HEK293 (cell line): ENCODE measurements around the gene CTXN3.

ENCODE experiments used
- CTCF ChIA-PET: fragments of 350-600 bp; formaldehyde crosslinking; extraction: SDS; loops from one replicate; lab custom pipeline; 2021; ENCODE audit warnings: antibody characterized with exemption; lab: Yijun Ruan, JAX
- POLR2A ChIA-PET: fragments of 300-600 bp; formaldehyde crosslinking; extraction: SDS; loops from one replicate; lab custom pipeline; 2020; ENCODE audit warnings: antibody characterized with exemption, inconsistent platforms; lab: Yijun Ruan, JAX
- H3K27ac ChIP-seq: fragments of 200-500 bp; sonication (Bioruptor generic); 2 replicates; pipeline ENCODE4 v1.5.1; 2014; ENCODE audit warnings: low read depth, low read length, control low read depth, inconsistent platforms; ENCODE audit errors: extremely low read depth
- H3K36me3 ChIP-seq, 2 experiments: fragments of 200-500 bp in 1 of 2; sonication (Bioruptor generic) in 1 of 2; 1 replicate in 1 of 2; 2 replicates in 1 of 2; pipeline ENCODE4 v1.5.1; 2014 to 2017; ENCODE audit warnings: inconsistent platforms in 2 of 2, low read length in 2 of 2; ENCODE audit not compliant: control insufficient read depth in 2 of 2, insufficient read depth in 1 of 2
- H3K4me1 ChIP-seq: fragments of 200-500 bp; sonication (Bioruptor generic); 2 replicates; pipeline ENCODE4 v1.5.1; 2014; ENCODE audit warnings: mild to moderate bottlenecking, low read length, inconsistent platforms; ENCODE audit not compliant: control insufficient read depth, insufficient read depth
- H3K4me3 ChIP-seq: 2 replicates; pipeline ENCODE4 v1.5.1; 2011; ENCODE audit warnings: low read depth, mild to moderate bottlenecking, control low read depth, low read length, moderate library complexity
- H3K9me3 ChIP-seq: fragments of 200-500 bp; sonication (Bioruptor generic); 2 replicates; pipeline ENCODE4 v1.5.1; 2014; ENCODE audit warnings: low read depth, low read length, inconsistent platforms; ENCODE audit not compliant: control insufficient read depth, insufficient read depth
- BCL11A ChIP-seq: fragments of 450-650 bp; formaldehyde crosslinking; IDR thresholded peaks from 2 replicates; pipeline ENCODE4 v1.5.1; 2016; ENCODE audit warnings: low read depth, missing biosample characterization, missing genetic modification characterization
- ELK4 ChIP-seq: IDR thresholded peaks from 2 replicates; pipeline ENCODE4 v1.6.1; 2011; ENCODE audit warnings: mild to moderate bottlenecking, low read depth, low read length, borderline replicate concordance
- GFI1B ChIP-seq: fragments of 450-650 bp; formaldehyde crosslinking; IDR thresholded peaks from 2 replicates; pipeline ENCODE4 v1.5.1; 2016; ENCODE audit warnings: missing biosample characterization, missing genetic modification characterization
- HOXA7 ChIP-seq: sonication (generic); formaldehyde crosslinking; IDR thresholded peaks from 2 replicates; pipeline ENCODE4 v1.8.1; 2022; ENCODE audit warnings: missing genetic modification reagents, borderline replicate concordance
- IKZF3 ChIP-seq: fragments of 450-650 bp; IDR thresholded peaks from 2 replicates; pipeline ENCODE4 v1.5.0; 2018; ENCODE audit warnings: missing biosample characterization, mild to moderate bottlenecking, missing genetic modification characterization, moderate library complexity
- ZBTB20 ChIP-seq: fragments of 450-650 bp; formaldehyde crosslinking; IDR thresholded peaks from 2 replicates; pipeline ENCODE4 v1.5.1; 2016; ENCODE audit warnings: missing biosample characterization, missing genetic modification characterization
- ZBTB6 ChIP-seq: fragments of 450-650 bp; formaldehyde crosslinking; IDR thresholded peaks from 2 replicates; pipeline ENCODE4 v1.5.1; 2017; ENCODE audit warnings: missing biosample characterization, missing genetic modification characterization
- ZNF10 ChIP-seq: fragments of 450-650 bp; formaldehyde crosslinking; IDR thresholded peaks from 2 replicates; pipeline ENCODE4 v1.5.1; 2017; ENCODE audit warnings: missing biosample characterization, missing genetic modification characterization
- ZNF138 ChIP-seq: fragments of 450-650 bp; formaldehyde crosslinking; IDR thresholded peaks from 2 replicates; pipeline ENCODE4 v1.5.1; 2016; ENCODE audit warnings: missing biosample characterization, missing genetic modification characterization, borderline replicate concordance
- ZNF146 ChIP-seq: fragments of 450-650 bp; formaldehyde crosslinking; IDR thresholded peaks from 2 replicates; pipeline ENCODE4 v1.5.1; 2016; ENCODE audit warnings: missing biosample characterization, missing genetic modification characterization
- ZNF211 ChIP-seq: fragments of 450-650 bp; formaldehyde crosslinking; IDR thresholded peaks from 2 replicates; pipeline ENCODE4 v1.5.1; 2016; ENCODE audit warnings: low read depth, missing biosample characterization, missing genetic modification characterization
- ZNF26 ChIP-seq: fragments of 450-650 bp; formaldehyde crosslinking; IDR thresholded peaks from 2 replicates; pipeline ENCODE4 v1.5.1; 2016; ENCODE audit warnings: missing biosample characterization, missing genetic modification characterization
- ZNF350 ChIP-seq: fragments of 450-650 bp; formaldehyde crosslinking; IDR thresholded peaks from 2 replicates; pipeline ENCODE4 v1.5.0; 2017; ENCODE audit warnings: missing biosample characterization, mild to moderate bottlenecking, missing genetic modification characterization
- ZNF362 ChIP-seq: fragments of 450-650 bp; formaldehyde crosslinking; IDR thresholded peaks from 2 replicates; pipeline ENCODE4 v1.5.1; 2016; ENCODE audit warnings: missing biosample characterization, missing genetic modification characterization
- ZNF488 ChIP-seq: fragments of 450-650 bp; formaldehyde crosslinking; IDR thresholded peaks from 2 replicates; pipeline ENCODE4 v1.5.1; 2016; ENCODE audit warnings: missing biosample characterization, missing genetic modification characterization
- ZNF518A ChIP-seq: fragments of 450-650 bp; formaldehyde crosslinking; conservative IDR thresholded peaks from 2 replicates; pipeline ENCODE4 v1.5.1; 2016; ENCODE audit warnings: low read depth, missing biosample characterization, missing genetic modification characterization
- ZNF521 ChIP-seq: fragments of 450-650 bp; formaldehyde crosslinking; IDR thresholded peaks from 2 replicates; pipeline ENCODE4 v1.5.1; 2017; ENCODE audit warnings: missing biosample characterization, mild to moderate bottlenecking, missing genetic modification characterization
- ZNF704 ChIP-seq: fragments of 450-650 bp; formaldehyde crosslinking; IDR thresholded peaks from 2 replicates; pipeline ENCODE4 v1.5.1; 2016; ENCODE audit warnings: missing biosample characterization, missing genetic modification characterization
- ZNF837 ChIP-seq: fragments of 450-650 bp; formaldehyde crosslinking; IDR thresholded peaks from 2 replicates; pipeline ENCODE4 v1.5.1; 2016; ENCODE audit warnings: missing biosample characterization, missing genetic modification characterization

CTXN3 gene

GRCh38 chr5:127609957-127610356 is 38.9 kb upstream of the CTXN3 start:
- Histone ChIP-seq H3K9me3 (no peaks in the 10 kb centered on the region), H3K36me3 (no peaks in the 10 kb centered on the region), H3K4me3 (no peak overlapping the region), H3K27ac (no peak overlapping the region), H3K4me1 (no peaks in the 10 kb centered on the region)
- POLR2A ChIA-PET, result no interaction called here
- CTCF ChIA-PET, result interaction anchor here (0.6 kb wide), 2 partner anchors 14 to 17 kb away, joined by 3 read pairs; no protein-coding TSS in a partner anchor
- TF ChIP-seq ZNF211, result no peak

- CTCF ChIA-PET, result interaction anchor here (0.6 to 0.7 kb wide), 2 partner anchors 59 to 431 kb away, joined by 3 read pairs; no protein-coding TSS in a partner anchor
- no peaks in the 10 kb centered on the region for H3K9me3 ChIP-seq
- no peak for TF ChIP-seq ZBTB6 (tag by site-specific recombination)
- TF ChIP-seq ZNF837 (tag by site-specific recombination), result no peak
- no peak for TF ChIP-seq ZNF146 (tag by site-specific recombination)
- TF ChIP-seq ZNF350 (tag by site-specific recombination), result no peak
- TF ChIP-seq BCL11A, result no peak
- TF ChIP-seq ELK4, result no peak
- TF ChIP-seq IKZF3, result no peak
- no peak for TF ChIP-seq GFI1B
- no peak for TF ChIP-seq ZBTB20 (tag by site-specific recombination)
- TF ChIP-seq ZNF521, result no peak
- no peak for TF ChIP-seq ZNF704
- TF ChIP-seq ZNF488 (tag by site-specific recombination), result no peak
- no peak for TF ChIP-seq ZNF518A
- no peak for TF ChIP-seq ZNF26 (tag by site-specific recombination)
- no peak for TF ChIP-seq HOXA7 (CRISPR knock-in tag)
- no peak for TF ChIP-seq ZNF138 (tag by site-specific recombination)
- TF ChIP-seq ZNF10 (tag by site-specific recombination), result no peak
- TF ChIP-seq ZNF362 (tag by site-specific recombination), result no peak
These were observed 36.3 kb upstream of the CTXN3 start for GRCh38 chr5:127612441-127613141.

More at GRCh38 chr5:127612441-127613141, 36.3 kb upstream of the CTXN3 start:
- H3K4me3 ChIP-seq, result no peak overlapping the region
- POLR2A ChIA-PET, result interaction anchor here (0.6 kb wide), 1 partner anchor 89 kb away, joined by 3 read pairs; no protein-coding TSS in a partner anchor
- no peaks in the 10 kb centered on the region for H3K4me1 ChIP-seq
- H3K27ac ChIP-seq, result no peak overlapping the region
- H3K36me3 ChIP-seq, result no peaks in the 10 kb centered on the region
